GM10248 (cell line): Measurements from ENCODE around the gene AADAT.

Experiments
- CTCF ChIA-PET: fragments of 300-600 bp; sonication (Branson Sonifier 250); formaldehyde crosslinking; extraction: SDS; loops from one replicate; lab custom pipeline; 2021; ENCODE audit warnings: antibody characterized with exemption; lab: Yijun Ruan, JAX
- POLR2A ChIA-PET: fragments of 350-650 bp; sonication (Branson Sonifier 250); formaldehyde crosslinking; extraction: SDS; loops from one replicate; lab custom pipeline; 2020; ENCODE audit warnings: antibody characterized with exemption; lab: Yijun Ruan, JAX
- DNase-seq: peaks from one replicate; pipeline ENCODE4 v3.0.0; 2012; ENCODE audit errors: extremely low spot score
- TF ChIP-seq, protein P1 (sequence below): IDR thresholded peaks from 2 replicates; pipeline ENCODE4 v1.5.1; 2012; ENCODE audit warnings: mild to moderate bottlenecking, low read depth; ENCODE audit errors: extremely low read depth, missing control alignments, control extremely low read depth

Gene AADAT

DNA sequence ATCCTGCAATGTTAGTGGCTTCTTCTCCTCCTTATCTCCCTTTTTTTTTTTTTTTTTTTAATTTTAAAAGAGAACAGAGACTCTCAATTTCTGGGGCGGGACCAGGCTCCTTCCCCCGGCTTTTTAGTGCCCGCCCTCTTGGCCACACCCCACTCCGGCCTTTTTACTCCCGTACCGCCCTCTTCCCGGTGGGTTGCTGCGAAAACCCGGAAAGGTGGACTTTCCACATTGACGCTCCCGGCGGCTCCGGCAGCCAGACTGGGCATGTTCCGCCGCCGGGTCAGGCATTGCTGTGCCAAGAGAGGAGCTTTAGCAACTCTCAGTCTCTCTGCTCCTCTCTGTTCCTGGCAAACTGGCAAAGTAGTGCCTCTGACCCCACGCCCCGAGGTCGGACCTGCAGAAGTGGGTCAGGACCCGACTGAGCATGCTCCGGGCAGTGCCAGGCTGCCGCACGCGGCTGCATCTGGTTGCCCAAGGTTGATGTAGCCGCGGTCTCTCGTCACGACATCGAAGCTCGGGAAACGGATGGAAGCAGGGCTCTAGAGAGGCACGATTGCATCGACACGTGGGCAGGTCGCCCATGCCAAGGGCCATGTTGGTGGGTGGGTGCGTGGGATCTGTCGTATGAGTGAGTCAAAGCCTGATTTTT, 62.5 kb downstream of the AADAT start:
- ChIA-PET POLR2A (interaction anchor here (0.6 kb wide), 1 partner anchor 304 kb away, joined by 5 read pairs; no protein-coding TSS in a partner anchor), CTCF (interaction anchor here (1.5 kb wide), 1 partner anchor 21 kb away, joined by 4 read pairs; no protein-coding TSS in a partner anchor)
- peak; percentile 90 for DNase-seq
- TF ChIP-seq, protein P1, sequence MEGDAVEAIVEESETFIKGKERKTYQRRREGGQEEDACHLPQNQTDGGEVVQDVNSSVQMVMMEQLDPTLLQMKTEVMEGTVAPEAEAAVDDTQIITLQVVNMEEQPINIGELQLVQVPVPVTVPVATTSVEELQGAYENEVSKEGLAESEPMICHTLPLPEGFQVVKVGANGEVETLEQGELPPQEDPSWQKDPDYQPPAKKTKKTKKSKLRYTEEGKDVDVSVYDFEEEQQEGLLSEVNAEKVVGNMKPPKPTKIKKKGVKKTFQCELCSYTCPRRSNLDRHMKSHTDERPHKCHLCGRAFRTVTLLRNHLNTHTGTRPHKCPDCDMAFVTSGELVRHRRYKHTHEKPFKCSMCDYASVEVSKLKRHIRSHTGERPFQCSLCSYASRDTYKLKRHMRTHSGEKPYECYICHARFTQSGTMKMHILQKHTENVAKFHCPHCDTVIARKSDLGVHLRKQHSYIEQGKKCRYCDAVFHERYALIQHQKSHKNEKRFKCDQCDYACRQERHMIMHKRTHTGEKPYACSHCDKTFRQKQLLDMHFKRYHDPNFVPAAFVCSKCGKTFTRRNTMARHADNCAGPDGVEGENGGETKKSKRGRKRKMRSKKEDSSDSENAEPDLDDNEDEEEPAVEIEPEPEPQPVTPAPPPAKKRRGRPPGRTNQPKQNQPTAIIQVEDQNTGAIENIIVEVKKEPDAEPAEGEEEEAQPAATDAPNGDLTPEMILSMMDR: no peak

GRCh38 chr4:170026253-170027021, 63.3 kb downstream of the AADAT start, which contains the start of gene MFAP3L:
Gene MFAP3L, minus strand, starts transcription at chr4:170026395. Its CDS starts 20,518 bp downstream, at chr4:170005877.
- TF ChIP-seq, protein P1: no peak
- CTCF ChIA-PET: interaction anchor here (1.2 to 1.6 kb wide), 2 partner anchors 8 to 14 kb away, joined by 3 to 5 read pairs; no protein-coding TSS in a partner anchor
- peak; percentile 89 for DNase-seq
- POLR2A ChIA-PET: no interaction called here

DNA sequence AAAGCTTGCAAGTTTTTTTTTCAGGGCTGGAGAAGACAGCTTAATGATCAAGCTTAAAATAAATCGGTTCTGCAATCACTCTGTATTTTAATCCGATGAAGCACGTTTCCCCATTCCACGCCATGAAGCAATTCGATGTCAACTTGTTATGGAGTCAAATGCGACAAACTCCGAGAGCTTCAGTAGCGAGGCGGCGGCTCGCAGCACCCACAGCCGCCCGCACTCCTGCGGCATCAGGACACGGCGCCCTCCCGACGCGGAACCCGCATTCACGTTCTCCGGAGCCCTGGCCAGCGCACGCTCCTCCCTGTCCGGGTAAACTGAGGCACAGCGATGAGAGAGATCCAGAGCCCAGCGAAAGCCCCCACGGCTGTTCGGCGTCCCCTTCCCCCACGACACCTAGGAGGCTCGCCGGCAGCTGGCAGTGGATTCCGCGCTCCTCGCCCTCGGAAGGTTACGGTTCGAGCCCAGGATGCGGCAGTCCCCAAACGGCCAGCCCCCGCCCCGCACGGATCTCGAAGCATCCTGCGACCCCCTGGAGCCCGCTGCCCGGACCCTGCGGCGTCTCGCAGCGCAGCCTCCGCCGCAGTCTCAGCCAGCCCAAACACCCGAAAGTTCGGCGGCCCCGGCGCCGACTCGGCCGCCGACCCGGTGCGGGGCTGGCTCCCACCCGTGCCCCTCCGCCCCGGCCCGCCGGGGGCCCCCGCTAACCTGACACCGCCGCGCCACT, 64.1 kb downstream of the AADAT start:
- TF ChIP-seq, protein P1: no peak
- POLR2A ChIA-PET: no interaction called here
- CTCF ChIA-PET: interaction anchor here (1.2 to 1.6 kb wide), 2 partner anchors 8 to 15 kb away, joined by 3 to 5 read pairs; no protein-coding TSS in a partner anchor
- no peak for DNase-seq

- ChIA-PET CTCF (interaction anchor here (1.3 kb wide), 1 partner anchor 12 kb away, joined by 4 read pairs; no protein-coding TSS in a partner anchor), POLR2A (no interaction called here)
- DNase-seq: no peak
- TF ChIP-seq, protein P1: no peak
Measured at GRCh38 chr4:170022211-170022610, 67.5 kb downstream of the AADAT start.

GRCh38 chr4:170017252-170017651, 72.5 kb downstream of the AADAT start:
- DNase-seq: no peak
- ChIA-PET POLR2A (interaction anchor here (0.5 kb wide), 1 partner anchor 271 kb away, joined by 6 read pairs; no protein-coding TSS in a partner anchor), CTCF (no interaction called here)
- TF ChIP-seq, protein P1: no peak

DNA sequence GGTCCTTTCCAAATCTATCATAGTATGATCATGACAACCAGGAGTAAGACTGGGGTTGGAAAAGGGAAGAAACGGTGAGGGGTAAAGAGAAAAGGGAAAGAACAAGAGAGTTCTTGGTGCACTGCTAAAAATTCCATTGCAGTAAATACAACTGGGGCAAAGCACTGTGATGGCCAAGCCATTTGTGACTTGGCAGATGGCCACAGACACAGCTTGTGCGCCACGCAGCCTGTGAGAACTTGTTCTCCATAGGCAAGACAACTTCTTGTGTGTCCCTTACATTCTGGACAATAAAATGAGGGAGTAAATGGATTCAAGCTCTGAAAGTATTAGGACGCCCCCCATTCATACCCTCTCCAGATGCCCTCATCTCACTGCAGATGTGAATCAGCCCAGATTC, 74.5 kb downstream of the AADAT start:
- ChIA-PET POLR2A (no interaction called here), CTCF (interaction anchor here (0.9 to 1.7 kb wide), 2 partner anchors 16 to 205 kb away, joined by 3 to 4 read pairs; no protein-coding TSS in a partner anchor)
- TF ChIP-seq, protein P1: no peak
- no peak for DNase-seq
